PC-3 (cell line): Measurements from ENCODE around the gene NPR2. TPM values are rescaled to one million over a fixed set of nuclear protein-coding genes. Genes with fewer than 3 reads are reported as not detected.

ENCODE experiments used
- ATAC-seq: fragments of 200-7000 bp; cut with Tn5 transposase; 2 replicates; pipeline ENCODE4 v1.9.1; 2020; ENCODE audit warnings: mild to moderate bottlenecking, moderate library complexity
- BruUV-seq: library from RNA; stranded (reverse); fragments of 400-500 nt; replicated peaks from 2 replicates; lab custom pipeline; 2021; lab: Mats Ljungman, UMichigan
- CTCF ChIA-PET: fragments of 300-600 bp; sonication (Branson Sonifier 250); formaldehyde crosslinking; loops from one replicate; lab custom pipeline; 2022; ENCODE audit warnings: antibody characterized with exemption; lab: Charles Lee
- POLR2A ChIA-PET: fragments of 300-600 bp; sonication (Branson Sonifier 250); formaldehyde crosslinking; loops from one replicate; lab custom pipeline; 2022; ENCODE audit warnings: antibody characterized with exemption; ENCODE audit not compliant: unreplicated experiment; lab: Charles Lee
- DNase-seq: peaks from one replicate; pipeline ENCODE4 v3.0.0-alpha.2; 2015
- H2AFZ ChIP-seq: fragments of 300-600 bp; sonication (generic); 2 replicates; pipeline ENCODE4 v1.6.0; 2016; ENCODE audit warnings: antibody characterized with exemption, low read length
- H3F3A ChIP-seq: fragments of 300-600 bp; sonication (generic); one replicate; pipeline ENCODE4 v1.6.0; 2017; ENCODE audit warnings: antibody characterized with exemption, low read length, control low read depth, mild to moderate bottlenecking; ENCODE audit not compliant: unreplicated experiment
- H3K27ac ChIP-seq: fragments of 300-600 bp; sonication (generic); 2 replicates; pipeline ENCODE4 v1.5.1; 2016; ENCODE audit warnings: mild to moderate bottlenecking, low read length
- H3K27me3 ChIP-seq: fragments of 300-600 bp; sonication (generic); 2 replicates; pipeline ENCODE4 v1.6.1; 2016; ENCODE audit warnings: low read length, mixed read lengths
- H3K36me3 ChIP-seq: fragments of 300-600 bp; sonication (generic); 2 replicates; pipeline ENCODE4 v1.6.1; 2016; ENCODE audit warnings: low read depth, mixed run types, low read length, mixed read lengths
- H3K4me1 ChIP-seq: fragments of 300-600 bp; sonication (generic); 2 replicates; pipeline ENCODE4 v1.5.1; 2016; ENCODE audit warnings: low read length; ENCODE audit not compliant: insufficient read depth
- H3K4me2 ChIP-seq: fragments of 300-600 bp; sonication (generic); 2 replicates; pipeline ENCODE4 v1.6.0; 2016; ENCODE audit warnings: low read length
- H3K4me3 ChIP-seq: fragments of 300-600 bp; sonication (generic); 2 replicates; pipeline ENCODE4 v1.5.1; 2016; ENCODE audit warnings: mild to moderate bottlenecking, low read length, mixed read lengths
- H3K79me2 ChIP-seq: fragments of 300-600 bp; sonication (generic); 2 replicates; pipeline ENCODE4 v1.6.1; 2017; ENCODE audit warnings: low read length, mixed read lengths
- H3K9ac ChIP-seq: fragments of 300-600 bp; sonication (generic); 2 replicates; pipeline ENCODE4 v1.6.0; 2016; ENCODE audit warnings: mild to moderate bottlenecking, low read length
- H3K9me2 ChIP-seq: fragments of 300-600 bp; sonication (generic); replicated peaks from 2 replicates; pipeline ENCODE4 v1.6.1; 2016; ENCODE audit warnings: mixed run types, low read length, mixed read lengths
- H3K9me3 ChIP-seq: fragments of 300-600 bp; sonication (generic); 2 replicates; pipeline ENCODE4 v1.6.1; 2016; ENCODE audit warnings: low read length, mixed read lengths
- H4K20me1 ChIP-seq: fragments of 300-600 bp; sonication (generic); 2 replicates; pipeline ENCODE4 v1.6.1; 2016; ENCODE audit warnings: low read length, mixed read lengths
- CTCF ChIP-seq: fragments of 300-600 bp; sonication (generic); conservative IDR thresholded peaks from 2 replicates; pipeline ENCODE4 v1.5.1; 2017; ENCODE audit warnings: antibody characterized with exemption, low read depth, mild to moderate bottlenecking, low read length
- EZH2 ChIP-seq: fragments of 300-600 bp; sonication (generic); IDR thresholded peaks from one replicate; pipeline ENCODE4 v1.6.1; 2017; ENCODE audit warnings: antibody characterized with exemption, mild to moderate bottlenecking, low read length; ENCODE audit not compliant: unreplicated experiment
- EZH2phosphoT487 ChIP-seq: fragments of 300-600 bp; sonication (generic); IDR thresholded peaks from 2 replicates; pipeline ENCODE4 v1.6.1; 2018; ENCODE audit warnings: mild to moderate bottlenecking, antibody characterized with exemption, low read length, borderline replicate concordance
- intact Hi-C: fragments of 100-400 bp; cut with micrococcal nuclease; formaldehyde crosslinking; loops from 2 replicates; pipeline ENCODE4 v1.9.0; 2023
- total RNA-seq: library from RNA; depleted of rRNA; stranded (reverse); fragments of >200 nt; gene quantifications from 2 replicates; pipeline ENCODE4 v1.2.3, GENCODE V29; 2014

The NPR2 gene
- total RNA-seq, 1 experiment from 2014 or later = 1.5 TPM

DNA sequence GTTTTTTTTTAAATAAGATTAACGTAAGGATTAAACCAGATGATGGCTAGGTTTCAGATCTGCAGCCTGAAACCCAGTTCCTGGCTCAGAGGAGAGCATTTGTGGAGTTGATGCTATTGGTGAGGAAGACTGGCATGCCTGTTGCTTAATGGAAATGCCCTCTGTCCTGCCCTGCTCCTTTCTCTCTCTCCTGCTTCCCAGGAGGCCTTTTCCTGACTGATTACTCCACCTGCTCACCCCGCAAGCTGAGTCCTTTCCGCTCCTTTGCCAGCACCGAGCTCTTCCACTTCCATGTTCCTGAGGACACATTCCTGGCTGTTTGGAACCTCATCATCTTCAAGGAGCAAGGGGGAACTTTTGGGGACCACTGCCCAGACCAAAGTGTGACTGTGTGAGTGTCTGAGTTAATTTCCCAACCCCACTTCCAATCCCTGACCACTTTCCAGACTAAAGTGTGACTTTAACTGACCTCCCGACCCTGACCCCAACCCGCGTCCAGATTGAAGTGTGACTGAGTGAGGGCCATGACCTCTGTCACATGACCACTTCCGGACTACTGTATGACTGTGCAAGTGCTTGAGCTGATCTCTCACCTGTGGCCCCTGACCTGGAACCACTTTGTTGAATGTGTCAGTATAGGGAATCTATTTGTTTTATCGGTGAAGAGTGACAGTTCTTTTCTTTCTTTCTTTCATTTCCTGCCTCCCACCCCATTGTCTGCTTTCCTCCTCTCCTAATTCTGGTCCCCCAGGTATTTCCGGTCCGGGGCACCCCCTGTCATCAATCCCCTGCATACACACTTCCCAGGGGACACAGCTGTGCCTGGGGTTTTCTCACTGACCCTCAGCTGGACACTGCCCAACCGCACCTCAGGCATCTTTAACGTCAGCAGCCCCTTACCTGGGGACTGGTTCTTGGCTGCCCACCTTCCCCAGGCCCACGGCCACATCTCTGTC is 43.1 kb downstream of the NPR2 start:
- H3K4me1 ChIP-seq = peaks cover 38% of the 10 kb centered on the region
- H3K36me3 ChIP-seq = no peaks in the 10 kb centered on the region
- H3K4me2 ChIP-seq = peak overlapping the region; percentile 76
- no peaks in the 10 kb centered on the region for H3K79me2 ChIP-seq
- no peaks in the 10 kb centered on the region for H3K9me2 ChIP-seq
- no peak overlapping the region for H3K4me3 ChIP-seq
- no TSS peak for BruUV-seq
- peak overlapping the region; percentile 90 for H3K27ac ChIP-seq
- H3K9ac ChIP-seq = 0 out of 2 replicates have a peak overlapping the region, but pooled peaks have one; percentile 41
- no peaks in the 10 kb centered on the region for H3F3A ChIP-seq
- TF ChIP-seq EZH2phosphoT487 (no peak), CTCF (no peak), EZH2 (no peak)
- H2AFZ ChIP-seq = no peak overlapping the region; the same call in 1 of the 2 replicates
- DNase-seq (no peak), ATAC-seq (no peak)
- H4K20me1 ChIP-seq = no peaks in the 10 kb centered on the region
- intact Hi-C loops = no loop called here
- no peaks in the 10 kb centered on the region for H3K27me3 ChIP-seq
- CTCF ChIA-PET = interaction anchor here (1.4 kb wide), 1 partner anchor 44 kb away, joined by 4 read pairs; no protein-coding TSS in a partner anchor
- POLR2A ChIA-PET = no interaction called here
- H3K9me3 ChIP-seq = no peaks in the 10 kb centered on the region

DNA sequence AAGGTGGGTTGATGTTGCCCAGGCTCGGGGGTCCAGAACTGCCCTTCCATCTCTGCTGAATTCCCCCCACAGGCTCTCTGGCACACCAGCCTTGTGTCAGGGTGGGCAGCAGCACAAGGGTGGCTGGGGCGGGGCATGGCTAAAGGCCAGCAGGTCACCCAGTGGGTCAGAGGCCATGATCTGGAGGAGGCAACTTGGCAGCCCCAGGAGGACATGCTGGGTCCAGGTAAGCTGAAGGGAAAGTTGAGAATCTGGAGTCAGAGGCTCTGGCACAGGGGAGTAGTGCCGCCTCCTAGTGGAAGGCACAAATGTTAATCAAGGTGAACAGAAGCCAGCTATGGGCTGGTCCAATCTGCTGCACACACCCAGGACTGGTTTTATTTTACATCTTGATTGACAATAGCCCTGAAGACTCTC is 43.8 kb downstream of the NPR2 start:
- Histone ChIP-seq H3K4me1 (peaks cover 32% of the 10 kb centered on the region), H3K4me3 (no peak overlapping the region), H3K9ac (no peak overlapping the region), H3K9me3 (no peaks in the 10 kb centered on the region), H4K20me1 (no peaks in the 10 kb centered on the region), H3K36me3 (no peaks in the 10 kb centered on the region), H3K9me2 (no peaks in the 10 kb centered on the region), H3K79me2 (no peaks in the 10 kb centered on the region), H3F3A (no peaks in the 10 kb centered on the region), H3K27ac (no peak overlapping the region), H2AFZ (no peak overlapping the region), H3K4me2 (no peak overlapping the region), H3K27me3 (no peaks in the 10 kb centered on the region)
- ATAC-seq (no peak), DNase-seq (peak; percentile 22)
- TF ChIP-seq EZH2 (no peak), CTCF (peak; percentile 48; the same call in 1 of the 2 replicates)
- ChIA-PET CTCF (interaction anchor here (0.6 kb wide), 1 partner anchor 47 kb away, joined by 4 read pairs; no protein-coding TSS in a partner anchor), POLR2A (no interaction called here)
- intact Hi-C loops = no loop called here
- no TSS peak for BruUV-seq

DNA sequence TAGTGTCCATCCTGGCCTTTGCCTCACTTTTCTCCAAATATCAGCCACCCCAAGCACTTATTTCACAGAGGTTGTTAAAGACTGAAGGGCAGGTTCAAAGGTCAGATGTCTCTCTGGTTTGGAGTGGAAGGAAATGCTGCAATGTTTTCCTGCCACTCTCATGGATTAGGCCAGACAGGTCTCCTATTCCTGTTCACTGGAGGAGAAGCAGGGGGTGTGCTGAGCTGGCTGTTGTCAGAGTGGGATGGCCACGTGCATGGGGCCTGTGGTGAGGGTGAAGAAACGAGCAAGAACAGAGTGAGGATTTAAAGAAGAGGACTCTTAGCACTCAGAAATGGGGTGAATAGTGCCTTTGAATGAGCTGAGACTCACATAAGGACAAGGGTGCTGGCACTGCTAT is 44.4 kb downstream of the NPR2 start:
- intact Hi-C loops = no loop called here
- no TSS peak for BruUV-seq
- no peaks in the 10 kb centered on the region for H3K36me3 ChIP-seq
- TF ChIP-seq EZH2 = no peak
- no peak for TF ChIP-seq CTCF
- no peak for ATAC-seq
- H3K9me3 ChIP-seq = no peaks in the 10 kb centered on the region
- no peaks in the 10 kb centered on the region for H4K20me1 ChIP-seq
- H3K4me2 ChIP-seq = no peak overlapping the region
- no peaks in the 10 kb centered on the region for H3K9me2 ChIP-seq
- H3K4me3 ChIP-seq = no peak overlapping the region
- H2AFZ ChIP-seq = no peak overlapping the region
- no peak for DNase-seq
- no peak overlapping the region for H3K9ac ChIP-seq
- no peak overlapping the region for H3K27ac ChIP-seq
- H3K27me3 ChIP-seq = no peaks in the 10 kb centered on the region
- CTCF ChIA-PET = interaction anchor here (0.6 kb wide), 1 partner anchor 47 kb away, joined by 4 read pairs; no protein-coding TSS in a partner anchor
- POLR2A ChIA-PET = no interaction called here
- H3K4me1 ChIP-seq = peaks cover 32% of the 10 kb centered on the region
- no peaks in the 10 kb centered on the region for H3K79me2 ChIP-seq
- H3F3A ChIP-seq = no peaks in the 10 kb centered on the region
